Measurements from ENCODE around the gene GMPR.

The GMPR gene

GRCh38 chr6:16285467-16286150 is 47.2 kb downstream of the GMPR start:
- ChIA-PET POLR2A (no interaction called here), CTCF (interaction anchor here (0.5 to 9.7 kb wide), 47 partner anchors 10 to 855 kb away, joined by 3 to 138 read pairs (median 5); no protein-coding TSS in a partner anchor)
- DNase-seq (ENCODE audit: low read depth, low spot score): no peak
- no peak for TF ChIP-seq CTCF (IDR thresholded peaks at IDR 0.05; ENCODE audit: insufficient read depth, low read length, missing control alignments)
- H3K4me3 ChIP-seq (ENCODE audit: low read depth, low read length): no peak overlapping the region

DNA sequence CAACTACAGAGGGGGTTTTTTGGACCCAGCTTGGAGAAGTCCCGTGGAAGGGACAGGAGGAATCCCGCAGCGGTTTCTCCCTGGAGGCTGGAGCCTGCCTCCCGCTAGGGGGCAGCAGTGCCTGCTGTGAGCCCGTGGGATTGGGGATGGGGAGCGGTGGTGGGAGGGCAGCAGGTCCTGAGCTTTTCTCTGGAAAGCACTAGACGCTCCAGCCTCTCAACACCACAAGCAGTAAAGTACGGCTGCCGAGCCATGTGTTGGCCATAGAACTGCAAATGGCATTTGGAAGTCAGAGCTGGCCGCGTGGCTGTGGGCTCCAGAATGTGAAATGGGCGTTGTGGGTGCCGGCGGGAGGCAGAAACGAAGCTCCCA is 47.8 kb downstream of the GMPR start:
- H3K4me3 ChIP-seq (ENCODE audit: low read depth, low read length): peak overlapping the region; percentile 25; the same call in 1 of the 2 replicates
- ChIA-PET CTCF (interaction anchor here (0.5 to 9.7 kb wide), 51 partner anchors 10 to 854 kb away, joined by 3 to 138 read pairs (median 5); no protein-coding TSS in a partner anchor), POLR2A (no interaction called here)
- DNase-seq (ENCODE audit: low read depth, low spot score): no peak
- TF ChIP-seq CTCF (IDR thresholded peaks at IDR 0.05; ENCODE audit: insufficient read depth, low read length, missing control alignments): peak; percentile 95

- CTCF ChIA-PET: interaction anchor here (0.9 to 9.7 kb wide), 6 partner anchors 9 to 154 kb away, joined by 3 to 138 read pairs (median 30); no protein-coding TSS in a partner anchor
These were observed 49.8 kb downstream of the GMPR start for GRCh38 chr6:16288163-16288562.

DNA sequence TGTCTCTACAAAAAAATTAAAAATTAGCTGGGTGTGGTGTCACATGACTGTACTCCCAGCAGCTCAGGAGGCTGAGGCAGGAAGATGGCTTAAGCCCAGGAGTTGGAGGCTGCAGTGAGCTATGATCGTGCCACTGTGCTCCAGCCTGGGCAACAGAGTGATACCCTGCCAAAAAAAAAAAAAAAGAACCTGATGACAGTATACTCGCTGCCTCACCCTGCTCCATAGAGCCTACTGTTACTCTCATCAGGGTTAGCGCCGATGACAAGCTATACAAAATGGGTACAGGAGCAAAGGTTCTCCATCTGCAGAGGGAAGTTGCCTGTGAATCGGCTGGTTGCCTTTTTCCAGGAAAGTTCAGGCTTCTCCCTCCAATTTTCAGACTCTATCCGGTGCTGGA is 53.4 kb downstream of the GMPR start:
- no peak for DNase-seq (ENCODE audit: low read depth, low spot score)
- no peak for TF ChIP-seq CTCF (IDR thresholded peaks at IDR 0.05; ENCODE audit: insufficient read depth, low read length, missing control alignments)
- POLR2A ChIA-PET: no interaction called here
- CTCF ChIA-PET: interaction anchor here (9.7 kb wide), 1 partner anchor 16 kb away, joined by 138 read pairs; no protein-coding TSS in a partner anchor
- no peak overlapping the region for H3K4me3 ChIP-seq (ENCODE audit: low read depth, low read length)

More at GRCh38 chr6:16288163-16288562, 49.8 kb downstream of the GMPR start:
- TF ChIP-seq CTCF (IDR thresholded peaks at IDR 0.05; ENCODE audit: insufficient read depth, low read length, missing control alignments): no peak
- no peak overlapping the region for H3K4me3 ChIP-seq (ENCODE audit: low read depth, low read length)
- POLR2A ChIA-PET: no interaction called here
- DNase-seq (ENCODE audit: low read depth, low spot score): no peak

GRCh38 chr6:16292432-16292831 is 54.0 kb downstream of the GMPR start:
- POLR2A ChIA-PET: no interaction called here
- no peak overlapping the region for H3K4me3 ChIP-seq (ENCODE audit: low read depth, low read length)
- TF ChIP-seq CTCF (IDR thresholded peaks at IDR 0.05; ENCODE audit: insufficient read depth, low read length, missing control alignments): no peak
- CTCF ChIA-PET: no interaction called here
- DNase-seq (ENCODE audit: low read depth, low spot score): no peak

DNA sequence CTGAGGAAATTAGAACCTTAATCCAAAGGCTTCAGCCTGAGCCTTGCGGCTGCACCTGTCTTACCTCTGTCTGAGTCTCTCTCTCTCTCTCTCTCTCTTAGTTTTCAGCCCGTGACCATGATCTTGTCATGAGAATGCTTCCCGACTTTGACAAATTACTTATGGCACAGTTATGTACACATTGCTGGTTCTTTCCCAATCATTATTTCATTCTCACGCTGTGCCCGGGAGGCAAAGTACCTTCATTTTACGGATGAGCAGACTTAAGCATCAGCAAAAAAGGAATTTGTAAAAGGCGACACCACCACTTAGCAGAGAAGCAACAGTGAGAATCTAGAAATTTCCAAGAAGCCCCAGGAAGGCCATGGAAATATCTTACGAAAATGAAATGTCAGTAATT is 54.6 kb downstream of the GMPR start:
- no peak for DNase-seq (ENCODE audit: low read depth, low spot score)
- no peak for TF ChIP-seq CTCF (IDR thresholded peaks at IDR 0.05; ENCODE audit: insufficient read depth, low read length, missing control alignments)
- POLR2A ChIA-PET: no interaction called here
- CTCF ChIA-PET: interaction anchor here (1.0 to 3.0 kb wide), 2 partner anchors 23 to 470 kb away, joined by 4 to 11 read pairs; no protein-coding TSS in a partner anchor
- no peak overlapping the region for H3K4me3 ChIP-seq (ENCODE audit: low read depth, low read length)
